ENCODE data around the gene GPC3.

- TF ChIP-seq CTCF (IDR thresholded peaks at IDR 0.05): no peak
- no peak for TF ChIP-seq POLR2A (IDR thresholded peaks at IDR 0.05)
Observed at GRCh38 chrX:133598601-133599335, 386.6 kb downstream of the GPC3 start.
